Fibroblast of lung (primary cell): Measurements from ENCODE around the gene SEMA4B. TPM values are rescaled to one million over a fixed set of nuclear protein-coding genes. Genes with fewer than 3 reads are reported as not detected.

ENCODE experiments used
- DNase-seq, 2 donors: peaks; one replicate each; pipeline versions ENCODE4 v3.0.0 to v3.0.0-alpha.2; 2010; ENCODE audit warnings: low read depth in 2 of 2
- H2AFZ ChIP-seq: 2 replicates; pipeline ENCODE4 v1.5.1; 2012; ENCODE audit warnings: low read length, control low read depth, inconsistent platforms
- H3K27ac ChIP-seq: 2 replicates; pipeline ENCODE4 v1.5.1; 2011; ENCODE audit warnings: low read length, control low read depth; ENCODE audit not compliant: insufficient read depth
- H3K27me3 ChIP-seq: 2 replicates; pipeline ENCODE4 v1.5.1; 2011; ENCODE audit warnings: mild to moderate bottlenecking, low read length; ENCODE audit not compliant: control insufficient read depth, insufficient read depth
- H3K36me3 ChIP-seq: 2 replicates; pipeline ENCODE4 v1.5.1; 2011; ENCODE audit warnings: low read length; ENCODE audit not compliant: control insufficient read depth, insufficient read depth
- H3K4me1 ChIP-seq: 2 replicates; pipeline ENCODE4 v1.5.1; 2011; ENCODE audit warnings: low read length; ENCODE audit not compliant: control insufficient read depth, insufficient read depth; ENCODE audit errors: extremely low read depth
- H3K4me2 ChIP-seq: 2 replicates; pipeline ENCODE4 v1.5.1; 2011; ENCODE audit warnings: low read length, control low read depth; ENCODE audit not compliant: insufficient read depth; ENCODE audit errors: extremely low read depth
- H3K4me3 ChIP-seq, 4 experiments: fragments of 200-600 bp in 1 of 4; sonication (generic) in 1 of 4; replicated peaks in 1 of 4; 2 replicates each; pipeline ENCODE4 v1.5.1; 2011 to 2016; ENCODE audit warnings: low read length in 4 of 4, low read depth in 3 of 4, mild to moderate bottlenecking in 3 of 4, control low read depth in 2 of 4, inconsistent platforms in 1 of 4, mixed read lengths in 1 of 4; ENCODE audit not compliant: insufficient read depth in 1 of 4; ENCODE audit errors: control extremely low read depth in 1 of 4
- H3K79me2 ChIP-seq: 2 replicates; pipeline ENCODE4 v1.5.1; 2012; ENCODE audit warnings: mild to moderate bottlenecking, low read length, inconsistent platforms; ENCODE audit not compliant: control insufficient read depth, insufficient read depth
- H3K9ac ChIP-seq: 2 replicates; pipeline ENCODE4 v1.5.1; 2011; ENCODE audit warnings: mild to moderate bottlenecking, low read length, control low read depth; ENCODE audit not compliant: insufficient read depth
- H3K9me3 ChIP-seq: 2 replicates; pipeline ENCODE4 v1.5.1; 2012; ENCODE audit warnings: low read depth, low read length; ENCODE audit not compliant: control insufficient read depth, insufficient read depth
- H4K20me1 ChIP-seq: 2 replicates; pipeline ENCODE4 v1.5.1; 2011; ENCODE audit warnings: low read length; ENCODE audit not compliant: control insufficient read depth, insufficient read depth; ENCODE audit errors: extremely low read depth
- EZH2 ChIP-seq: IDR thresholded peaks from 2 replicates; pipeline ENCODE4 v1.5.1; 2012; ENCODE audit warnings: low read length, control low read depth, mild to moderate bottlenecking; ENCODE audit errors: missing control alignments
- polyA plus RNA-seq, 2 donors: library from polyadenylated mRNA; depleted of rRNA in 1 of 2; stranded (reverse) in 1 of 2; unstranded in 1 of 2; fragments of >200 nt; gene quantifications; 2 replicates each; pipeline ENCODE4 v1.2.1, GENCODE V29; 2011 to 2012; ENCODE audit warnings: missing spikeins in 1 of 2
- total RNA-seq: library from RNA; depleted of rRNA; stranded (reverse); fragments of >200 nt; gene quantifications from 2 replicates; pipeline ENCODE4 v1.2.1, GENCODE V29; 2014
- TF ChIP-seq, protein P1 (sequence below), 2 donors: IDR thresholded peaks in 1 of 2; conservative IDR thresholded peaks in 1 of 2; 1 replicate in 1 of 2; 2 replicates in 1 of 2; pipeline ENCODE4 v1.5.1; 2011 to 2012; ENCODE audit warnings: low read length in 2 of 2, control low read depth in 1 of 2, inconsistent platforms in 1 of 2, low read depth in 1 of 2, mild to moderate bottlenecking in 1 of 2

The SEMA4B gene
- total and polyA plus RNA-seq, 2 donors (not counting 1 experiment from before 2014, with no cell fraction given) = 12.8 to 30.4 TPM

GRCh38 chr15:90171623-90172022, 29.5 kb upstream of the SEMA4B start:
- no peak overlapping the region for H3K4me3 ChIP-seq
- no peaks in the 10 kb centered on the region for H4K20me1 ChIP-seq
- no peaks in the 10 kb centered on the region for H3K27me3 ChIP-seq
- H3K27ac ChIP-seq = no peak overlapping the region
- H2AFZ ChIP-seq = no peak overlapping the region
- TF ChIP-seq, protein P1, sequence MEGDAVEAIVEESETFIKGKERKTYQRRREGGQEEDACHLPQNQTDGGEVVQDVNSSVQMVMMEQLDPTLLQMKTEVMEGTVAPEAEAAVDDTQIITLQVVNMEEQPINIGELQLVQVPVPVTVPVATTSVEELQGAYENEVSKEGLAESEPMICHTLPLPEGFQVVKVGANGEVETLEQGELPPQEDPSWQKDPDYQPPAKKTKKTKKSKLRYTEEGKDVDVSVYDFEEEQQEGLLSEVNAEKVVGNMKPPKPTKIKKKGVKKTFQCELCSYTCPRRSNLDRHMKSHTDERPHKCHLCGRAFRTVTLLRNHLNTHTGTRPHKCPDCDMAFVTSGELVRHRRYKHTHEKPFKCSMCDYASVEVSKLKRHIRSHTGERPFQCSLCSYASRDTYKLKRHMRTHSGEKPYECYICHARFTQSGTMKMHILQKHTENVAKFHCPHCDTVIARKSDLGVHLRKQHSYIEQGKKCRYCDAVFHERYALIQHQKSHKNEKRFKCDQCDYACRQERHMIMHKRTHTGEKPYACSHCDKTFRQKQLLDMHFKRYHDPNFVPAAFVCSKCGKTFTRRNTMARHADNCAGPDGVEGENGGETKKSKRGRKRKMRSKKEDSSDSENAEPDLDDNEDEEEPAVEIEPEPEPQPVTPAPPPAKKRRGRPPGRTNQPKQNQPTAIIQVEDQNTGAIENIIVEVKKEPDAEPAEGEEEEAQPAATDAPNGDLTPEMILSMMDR (conservative IDR thresholded peaks at IDR 0.05 in 1 of 2, IDR thresholded peaks at IDR 0.05 in 1 of 2; ENCODE audit: low read depth in 1 of 2, low read length in 2 of 2) = no peak
- no peak for TF ChIP-seq EZH2
- DNase-seq = no peak
- H3K9me3 ChIP-seq = no peaks in the 10 kb centered on the region
- H3K9ac ChIP-seq = no peak overlapping the region
- no peak overlapping the region for H3K4me2 ChIP-seq
- H3K36me3 ChIP-seq = no peaks in the 10 kb centered on the region
- H3K79me2 ChIP-seq = no peaks in the 10 kb centered on the region
- H3K4me1 ChIP-seq = no peaks in the 10 kb centered on the region

DNA sequence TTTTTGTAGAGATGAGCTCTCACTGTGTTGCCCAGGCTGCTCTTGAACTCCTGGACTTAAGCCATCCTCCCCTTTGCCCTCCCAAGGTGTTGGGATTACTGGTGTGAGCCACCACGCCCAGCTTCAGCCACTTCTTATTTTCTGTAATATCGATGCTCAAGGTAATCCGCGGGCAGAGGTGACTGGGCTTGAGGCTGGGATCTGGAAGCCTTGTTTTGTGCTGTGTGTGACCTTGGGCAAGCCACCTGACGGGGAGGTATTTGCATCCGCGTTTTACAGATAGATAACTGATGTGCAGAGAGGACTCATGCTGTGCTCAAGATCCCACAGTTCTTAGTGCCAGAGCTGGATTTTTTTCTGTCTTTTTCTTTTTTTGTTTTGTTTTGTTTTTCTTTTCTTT, 27.8 kb upstream of the SEMA4B start:
- DNase-seq = no peak
- Histone ChIP-seq H3K4me3 (no peak overlapping the region), H3K9me3 (no peaks in the 10 kb centered on the region), H2AFZ (no peak overlapping the region), H3K79me2 (no peaks in the 10 kb centered on the region), H4K20me1 (no peaks in the 10 kb centered on the region), H3K27me3 (no peaks in the 10 kb centered on the region), H3K9ac (no peak overlapping the region), H3K36me3 (no peaks in the 10 kb centered on the region), H3K4me2 (no peak overlapping the region), H3K4me1 (no peaks in the 10 kb centered on the region), H3K27ac (no peak overlapping the region)
- TF ChIP-seq EZH2 = no peak
- TF ChIP-seq, protein P1 (conservative IDR thresholded peaks at IDR 0.05 in 1 of 2, IDR thresholded peaks at IDR 0.05 in 1 of 2; ENCODE audit: low read depth in 1 of 2, low read length in 2 of 2) = no peak

- no peak overlapping the region for H3K4me2 ChIP-seq
- no peaks in the 10 kb centered on the region for H3K79me2 ChIP-seq
- H3K4me3 ChIP-seq = no peak overlapping the region
- DNase-seq = peak; percentile 10 to 48
- peak overlapping the region; percentile 35 for H2AFZ ChIP-seq
- no peak for TF ChIP-seq EZH2
- TF ChIP-seq, protein P1 (conservative IDR thresholded peaks at IDR 0.05 in 1 of 2, IDR thresholded peaks at IDR 0.05 in 1 of 2; ENCODE audit: low read depth in 1 of 2, low read length in 2 of 2) = no peak
- no peaks in the 10 kb centered on the region for H3K36me3 ChIP-seq
- no peak overlapping the region for H3K27ac ChIP-seq
- no peaks in the 10 kb centered on the region for H3K9me3 ChIP-seq
- H3K9ac ChIP-seq = no peak overlapping the region
- no peaks in the 10 kb centered on the region for H3K4me1 ChIP-seq
- H3K27me3 ChIP-seq = peaks cover 4% of the 10 kb centered on the region
- H4K20me1 ChIP-seq = no peaks in the 10 kb centered on the region
Observed at GRCh38 chr15:90174140-90174875, 26.8 kb upstream of the SEMA4B start.
